Adrenal gland (tissue), 5 donors: ENCODE measurements around the gene BEND7.

ENCODE experiments used
- CTCF ChIP-seq, 6 experiments: fragments of 450-650 bp in 4 of 6; fragments of 200-600 bp in 2 of 6; sonication (generic) in 1 of 6; IDR thresholded peaks; 1 replicate in 5 of 6; 2 replicates in 1 of 6; pipeline versions ENCODE4 v1.5.1 to v1.8.0; 2016 to 2021; ENCODE audit warnings: antibody characterized with exemption in 6 of 6, mild to moderate bottlenecking in 2 of 6, moderate library complexity in 1 of 6
- POLR2A ChIP-seq, 2 donors: fragments of 450-650 bp; IDR thresholded peaks; one replicate each; pipeline ENCODE4 v1.6.1; 2017; ENCODE audit warnings: antibody characterized with exemption in 2 of 2, mild to moderate bottlenecking in 2 of 2, moderate library complexity in 1 of 2
- donor health status: DM: no; HTN: no; CAD: no.

- TF ChIP-seq CTCF (IDR thresholded peaks at IDR 0.05) (no peak), POLR2A (IDR thresholded peaks at IDR 0.05) (no peak)
Observed at GRCh38 chr10:13450069-13450468, 78.7 kb downstream of the BEND7 start.
